Keratinocyte (primary cell): ENCODE data around the gene PLEK. TPM values are rescaled to one million over a fixed set of nuclear protein-coding genes. Genes with fewer than 3 reads are reported as not detected.

Experiments used
- DNase-seq: peaks from one replicate; pipeline ENCODE4 v3.0.0-alpha.2; 2011; ENCODE audit warnings: low read depth, missing footprints, low spot score
- FAIRE-seq: peaks from 2 replicates; lab custom pipeline; 2011; peaks lifted over from hg19 to GRCh38; lab: Jason Lieb, UNC
- H2AFZ ChIP-seq: 2 replicates; pipeline ENCODE4 v1.6.0; 2012; ENCODE audit warnings: low read length, control low read depth, inconsistent platforms; ENCODE audit not compliant: control insufficient read depth
- H3K27ac ChIP-seq: 2 replicates; pipeline ENCODE4 v1.5.1; 2011; ENCODE audit warnings: low read length; ENCODE audit not compliant: control insufficient read depth, insufficient read depth
- H3K27me3 ChIP-seq: 3 replicates; pipeline ENCODE4 v1.6.0; 2011; ENCODE audit warnings: low read length; ENCODE audit not compliant: control insufficient read depth, insufficient read depth; ENCODE audit errors: extremely low read depth
- H3K36me3 ChIP-seq, 2 experiments: 2 replicates in 1 of 2; 3 replicates in 1 of 2; pipeline ENCODE4 v1.5.1; 2011; ENCODE audit warnings: low read length in 2 of 2, mild to moderate bottlenecking in 1 of 2; ENCODE audit not compliant: control insufficient read depth in 2 of 2, insufficient read depth in 2 of 2; ENCODE audit errors: extremely low read depth in 1 of 2
- H3K4me1 ChIP-seq: 3 replicates; pipeline ENCODE4 v1.5.1; 2011; ENCODE audit warnings: low read length; ENCODE audit not compliant: control insufficient read depth, insufficient read depth; ENCODE audit errors: extremely low read depth
- H3K4me2 ChIP-seq: 3 replicates; pipeline ENCODE4 v1.6.0; 2011; ENCODE audit warnings: low read depth, low read length; ENCODE audit not compliant: control insufficient read depth, insufficient read depth; ENCODE audit errors: extremely low read depth
- H3K4me3 ChIP-seq, 3 experiments: fragments of 200-600 bp in 1 of 3; sonication (generic) in 1 of 3; 2 replicates in 2 of 3; 3 replicates in 1 of 3; pipeline ENCODE4 v1.5.1; 2011 to 2016; ENCODE audit warnings: low read length in 3 of 3, mild to moderate bottlenecking in 3 of 3, control low read depth in 2 of 3, inconsistent platforms in 1 of 3, low read depth in 1 of 3, mixed read lengths in 1 of 3, mixed run types in 1 of 3, moderate library complexity in 1 of 3; ENCODE audit not compliant: control insufficient read depth in 2 of 3, insufficient read depth in 2 of 3; ENCODE audit errors: extremely low read depth in 1 of 3
- H3K79me2 ChIP-seq: 2 replicates; pipeline ENCODE4 v1.6.0; 2012; ENCODE audit warnings: low read length; ENCODE audit not compliant: control insufficient read depth, insufficient read depth
- H3K9ac ChIP-seq: 3 replicates; pipeline ENCODE4 v1.6.0; 2011; ENCODE audit warnings: low read length; ENCODE audit not compliant: control insufficient read depth, insufficient read depth; ENCODE audit errors: extremely low read depth
- H3K9me1 ChIP-seq: 3 replicates; pipeline ENCODE4 v1.6.0; 2011; ENCODE audit warnings: low read length; ENCODE audit not compliant: control insufficient read depth, insufficient read depth; ENCODE audit errors: extremely low read depth
- H3K9me3 ChIP-seq: 2 replicates; pipeline ENCODE4 v1.5.1; 2012; ENCODE audit warnings: low read depth, low read length; ENCODE audit not compliant: control insufficient read depth
- H4K20me1 ChIP-seq: 3 replicates; pipeline ENCODE4 v1.6.0; 2011; ENCODE audit warnings: low read length; ENCODE audit not compliant: control insufficient read depth, insufficient read depth; ENCODE audit errors: extremely low read depth
- CTCF ChIP-seq, 3 experiments: IDR thresholded peaks in 1 of 3; conservative IDR thresholded peaks in 1 of 3; optimal IDR thresholded peaks in 1 of 3; 2 replicates in 2 of 3; 3 replicates in 1 of 3; pipeline versions ENCODE3 to v1.5.1; 2011; ENCODE audit warnings: low read length in 3 of 3, mild to moderate bottlenecking in 3 of 3, moderate library complexity in 2 of 3, control low read depth in 1 of 3, inconsistent platforms in 1 of 3; ENCODE audit not compliant: insufficient read depth in 2 of 3; ENCODE audit errors: extremely low read depth in 1 of 3
- EZH2 ChIP-seq: IDR thresholded peaks from one replicate; pipeline ENCODE4 v1.6.1; 2012; ENCODE audit warnings: inconsistent platforms, mild to moderate bottlenecking, low read length, moderate library complexity
- dilution Hi-C: fragments of 300-500 bp; cut with MboI; formaldehyde crosslinking; loops from one replicate; pipeline ENCODE4 v1.7.0; 2020; ENCODE audit warnings: low sequenced_read_pairs; ENCODE audit not compliant: extremely low pct_ligation_motif_present
- polyA plus RNA-seq, 5 experiments: library from polyadenylated mRNA; depleted of rRNA in 3 of 5; stranded (reverse) in 3 of 5; stranded (forward) in 1 of 5; unstranded in 1 of 5; fragments of >200 nt; gene quantifications; 1 replicate in 1 of 5; 2 replicates in 3 of 5; 3 replicates in 1 of 5; pipeline versions ENCODE4 v1.2.1 to v1.2.3, GENCODE V29; 2011 to 2012; ENCODE audit warnings: missing spikeins in 2 of 5, low read depth in 1 of 5, low replicate concordance in 1 of 5

Gene PLEK
- polyA plus RNA-seq, 1 donor (not counting 4 experiments of a cell fraction or from before 2014, with no cell fraction given): 0.04 TPM

- TF ChIP-seq CTCF (optimal IDR thresholded peaks at IDR 0.05 in 1 of 3, IDR thresholded peaks at IDR 0.05 in 1 of 3, conservative IDR thresholded peaks at IDR 0.05 in 1 of 3; ENCODE audit: extremely low read depth in 1 of 3, insufficient read depth in 2 of 3, low read length in 3 of 3) (no peak), EZH2 (no peak)
- Histone ChIP-seq H2AFZ (no peak overlapping the region), H3K9me3 (no peaks in the 10 kb centered on the region), H3K79me2 (no peaks in the 10 kb centered on the region), H3K4me1 (peaks cover 15% of the 10 kb centered on the region), H3K27ac (no peak overlapping the region), H3K9ac (no peak overlapping the region), H3K4me3 (no peak overlapping the region), H3K9me1 (no peaks in the 10 kb centered on the region), H3K4me2 (no peak overlapping the region), H4K20me1 (no peaks in the 10 kb centered on the region), H3K27me3 (no peaks in the 10 kb centered on the region), H3K36me3 (no peaks in the 10 kb centered on the region)
- dilution Hi-C loops: no loop called here
- FAIRE-seq: no peak
- no peak for DNase-seq
Observed at GRCh38 chr2:68372485-68372884, 7.4 kb downstream of the PLEK start.

GRCh38 chr2:68374184-68374583 is 9.1 kb downstream of the PLEK start:
- TF ChIP-seq EZH2 (no peak), CTCF (optimal IDR thresholded peaks at IDR 0.05 in 1 of 3, IDR thresholded peaks at IDR 0.05 in 1 of 3, conservative IDR thresholded peaks at IDR 0.05 in 1 of 3; ENCODE audit: extremely low read depth in 1 of 3, insufficient read depth in 2 of 3, low read length in 3 of 3) (no peak)
- no peaks in the 10 kb centered on the region for H3K79me2 ChIP-seq
- DNase-seq (no peak), FAIRE-seq (no peak)
- H3K4me2 ChIP-seq: no peak overlapping the region
- dilution Hi-C loops: no loop called here
- H3K9me1 ChIP-seq: no peaks in the 10 kb centered on the region
- no peaks in the 10 kb centered on the region for H4K20me1 ChIP-seq
- H3K9me3 ChIP-seq: no peaks in the 10 kb centered on the region
- H3K9ac ChIP-seq: no peak overlapping the region
- H3K27me3 ChIP-seq: no peaks in the 10 kb centered on the region
- no peaks in the 10 kb centered on the region for H3K4me1 ChIP-seq
- no peak overlapping the region for H3K27ac ChIP-seq
- no peak overlapping the region for H3K4me3 ChIP-seq
- H2AFZ ChIP-seq: no peak overlapping the region
- H3K36me3 ChIP-seq: no peaks in the 10 kb centered on the region
